Thyroid gland (tissue), 4 donors: ENCODE results near the gene TMEM139.

Experiments used
- POLR2A ChIP-seq, 2 donors: fragments of 450-650 bp; IDR thresholded peaks; one replicate each; pipeline ENCODE4 v1.6.1; 2017; ENCODE audit warnings: antibody characterized with exemption in 2 of 2, mild to moderate bottlenecking in 2 of 2, moderate library complexity in 1 of 2
- TF ChIP-seq, protein P1 (sequence below), 6 experiments: fragments of 200-600 bp in 3 of 6; fragments of 450-650 bp in 3 of 6; sonication (generic) in 3 of 6; IDR thresholded peaks; one replicate each; pipeline ENCODE4 v1.5.1; 2016 to 2019; ENCODE audit warnings: antibody characterized with exemption in 6 of 6, mild to moderate bottlenecking in 2 of 6, inconsistent platforms in 1 of 6, moderate library complexity in 1 of 6

- TF ChIP-seq, protein P1, sequence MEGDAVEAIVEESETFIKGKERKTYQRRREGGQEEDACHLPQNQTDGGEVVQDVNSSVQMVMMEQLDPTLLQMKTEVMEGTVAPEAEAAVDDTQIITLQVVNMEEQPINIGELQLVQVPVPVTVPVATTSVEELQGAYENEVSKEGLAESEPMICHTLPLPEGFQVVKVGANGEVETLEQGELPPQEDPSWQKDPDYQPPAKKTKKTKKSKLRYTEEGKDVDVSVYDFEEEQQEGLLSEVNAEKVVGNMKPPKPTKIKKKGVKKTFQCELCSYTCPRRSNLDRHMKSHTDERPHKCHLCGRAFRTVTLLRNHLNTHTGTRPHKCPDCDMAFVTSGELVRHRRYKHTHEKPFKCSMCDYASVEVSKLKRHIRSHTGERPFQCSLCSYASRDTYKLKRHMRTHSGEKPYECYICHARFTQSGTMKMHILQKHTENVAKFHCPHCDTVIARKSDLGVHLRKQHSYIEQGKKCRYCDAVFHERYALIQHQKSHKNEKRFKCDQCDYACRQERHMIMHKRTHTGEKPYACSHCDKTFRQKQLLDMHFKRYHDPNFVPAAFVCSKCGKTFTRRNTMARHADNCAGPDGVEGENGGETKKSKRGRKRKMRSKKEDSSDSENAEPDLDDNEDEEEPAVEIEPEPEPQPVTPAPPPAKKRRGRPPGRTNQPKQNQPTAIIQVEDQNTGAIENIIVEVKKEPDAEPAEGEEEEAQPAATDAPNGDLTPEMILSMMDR (IDR thresholded peaks at IDR 0.05) = no peak
- TF ChIP-seq POLR2A (IDR thresholded peaks at IDR 0.05) = no peak
Measured at GRCh38 chr7:143256932-143257331, 27.8 kb upstream of the TMEM139 start.
